Upper lobe of left lung (tissue), 6 donors: ENCODE measurements around the gene KRT20. TPM values are rescaled to one million over a fixed set of nuclear protein-coding genes. Genes with fewer than 3 reads are reported as not detected.

Experiments
- ATAC-seq, 2 donors: fragments of 200-7000 bp; cut with Tn5 transposase; one replicate each; pipeline ENCODE4 v1.9.1; 2022; ENCODE audit warnings: mild to moderate bottlenecking in 2 of 2, moderate library complexity in 2 of 2; ENCODE audit not compliant: low FRiP score in 2 of 2
- DNase-seq, 2 donors: peaks; one replicate each; pipeline ENCODE4 v3.0.0-alpha.2; 2019 to 2020
- H3K27ac ChIP-seq, 4 donors: fragments of 200-600 bp; sonication (generic); one replicate each; pipeline ENCODE4 v1.5.1; 2016 to 2019
- H3K27me3 ChIP-seq, 4 donors: fragments of 200-600 bp; sonication (generic); one replicate each; pipeline ENCODE4 v1.5.1; 2017 to 2019
- H3K36me3 ChIP-seq, 4 donors: fragments of 200-600 bp; sonication (generic); one replicate each; pipeline ENCODE4 v1.5.1; 2016 to 2019
- H3K4me1 ChIP-seq, 4 donors: fragments of 200-600 bp; sonication (generic); one replicate each; pipeline ENCODE4 v1.5.1; 2018 to 2019
- H3K4me3 ChIP-seq, 4 donors: fragments of 200-600 bp; sonication (generic); one replicate each; pipeline ENCODE4 v1.5.1; 2017 to 2019; ENCODE audit warnings: mild to moderate bottlenecking in 2 of 4, moderate library complexity in 1 of 4
- H3K9me3 ChIP-seq, 4 donors: fragments of 200-600 bp; sonication (generic); one replicate each; pipeline ENCODE4 v1.5.1; 2018 to 2019
- CTCF ChIP-seq, 6 experiments: fragments of 450-650 bp in 4 of 6; fragments of 200-600 bp in 2 of 6; sonication (generic) in 2 of 6; IDR thresholded peaks; one replicate each; pipeline ENCODE4 v1.5.1; 2016 to 2019; ENCODE audit warnings: antibody characterized with exemption in 6 of 6
- EP300 ChIP-seq, 4 donors: sonication (generic); formaldehyde crosslinking; IDR thresholded peaks; one replicate each; pipeline ENCODE4 v1.5.1; 2017; ENCODE audit warnings: antibody characterized with exemption in 4 of 4, control low read depth in 2 of 4
- POLR2A ChIP-seq, 4 donors: fragments of 450-650 bp; IDR thresholded peaks; one replicate each; pipeline ENCODE4 v1.5.1; 2016 to 2017; ENCODE audit warnings: antibody characterized with exemption in 4 of 4, mild to moderate bottlenecking in 2 of 4
- POLR2AphosphoS5 ChIP-seq, 2 donors: sonication (generic); formaldehyde crosslinking; IDR thresholded peaks; one replicate each; pipeline ENCODE4 v1.5.1; 2017; ENCODE audit warnings: antibody characterized with exemption in 2 of 2
- whole genome bisulfite sequencing, 2 donors: methylation state at CpG; one replicate each; pipeline ENCODE4 v1.1.5; 2017 to 2018; 5-methylcytosine and 5-hydroxymethylcytosine counted together
- total RNA-seq, 6 donors: library from RNA; depleted of rRNA in 4 of 6; stranded (reverse); fragments of >200 nt in 4 of 6; gene quantifications; one replicate each; pipeline versions ENCODE4 v1.1.0 to v1.2.1, GENCODE V29; 2016 to 2021
- donor health status: DM: no; HTN: no; CAD: no; lungs with moderate emphysema.
- donor health status: DM: no; HTN: yes; CAD: no; lungs with severe emphysema.

The KRT20 gene
- total RNA-seq, 6 donors from 2014 or later: 0.31 to 0.37 TPM; not detected in 4

DNA sequence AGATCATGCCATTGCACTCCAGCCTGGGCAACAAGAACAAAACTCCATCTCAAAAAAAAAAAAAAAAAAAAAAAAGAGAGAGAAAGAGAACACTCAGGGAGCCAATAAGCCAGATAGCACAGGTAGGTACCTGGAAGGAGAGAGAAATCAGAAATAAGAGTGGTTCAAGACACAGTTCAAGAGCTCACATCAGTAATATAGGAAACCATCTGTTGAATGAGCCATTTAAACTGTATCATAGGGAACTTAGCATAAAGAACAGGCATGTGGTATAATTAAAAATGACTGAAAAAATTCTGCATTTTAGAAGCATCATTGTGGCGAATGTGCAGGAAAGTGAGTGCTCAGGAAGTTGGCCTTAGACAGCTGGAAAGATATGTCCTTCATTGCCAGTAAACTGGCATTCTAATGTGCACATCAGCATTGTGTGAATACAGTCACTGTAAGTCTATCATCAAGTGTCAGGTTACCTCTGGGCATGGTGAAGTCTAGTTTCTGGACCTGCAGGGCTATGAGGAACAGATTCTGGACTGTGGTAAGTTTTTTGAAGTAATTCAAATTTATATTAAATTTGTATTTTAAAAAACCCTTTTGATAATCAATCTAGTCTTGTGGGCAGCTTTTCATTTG, 38.4 kb downstream of the KRT20 start:
- TF ChIP-seq EP300 (IDR thresholded peaks at IDR 0.05) (no peak), CTCF (IDR thresholded peaks at IDR 0.05) (no peak), POLR2A (IDR thresholded peaks at IDR 0.05) (no peak), POLR2AphosphoS5 (IDR thresholded peaks at IDR 0.05) (no peak)
- DNase-seq (no peak), ATAC-seq (no peak)
- WGBS, 2 donors: 48 to 84% methylated on average over 1 of the region's 1 CpG
- Histone ChIP-seq H3K36me3 (no peaks in the 10 kb centered on the region), H3K4me1 (no peaks in the 10 kb centered on the region), H3K9me3 (no peaks in the 10 kb centered on the region), H3K4me3 (no peak overlapping the region), H3K27ac (no peak overlapping the region), H3K27me3 (no peaks in the 10 kb centered on the region)

DNA sequence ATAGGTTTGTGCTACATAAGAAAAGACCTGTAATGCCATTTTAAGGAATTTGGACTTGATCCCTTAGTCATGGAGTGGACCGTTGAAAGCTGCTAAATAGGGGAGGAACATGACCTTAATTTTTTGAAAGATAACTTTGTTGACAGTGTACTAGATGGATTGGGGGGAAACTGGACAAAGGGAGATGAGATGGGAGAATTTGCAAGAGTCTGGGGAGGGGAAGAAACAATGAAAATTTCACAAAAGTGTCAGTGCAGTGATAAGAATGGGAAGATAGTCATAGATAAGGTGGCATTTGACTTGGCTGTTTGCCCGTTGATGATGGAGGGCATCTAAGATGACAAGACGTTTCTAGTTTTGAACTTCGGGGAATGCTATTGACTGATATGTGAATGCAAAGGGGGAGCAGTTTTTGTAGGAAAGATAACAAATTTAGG, 40.4 kb downstream of the KRT20 start:
- Histone ChIP-seq H3K9me3 (no peaks in the 10 kb centered on the region), H3K4me3 (no peak overlapping the region), H3K27me3 (no peaks in the 10 kb centered on the region), H3K36me3 (no peaks in the 10 kb centered on the region), H3K27ac (no peak overlapping the region), H3K4me1 (no peaks in the 10 kb centered on the region)
- TF ChIP-seq CTCF (IDR thresholded peaks at IDR 0.05): no peak
- no peak for DNase-seq
- 68 to 76% methylated on average over 4 of the region's 4 CpGs for WGBS, 2 donors
- ATAC-seq: no peak

DNA sequence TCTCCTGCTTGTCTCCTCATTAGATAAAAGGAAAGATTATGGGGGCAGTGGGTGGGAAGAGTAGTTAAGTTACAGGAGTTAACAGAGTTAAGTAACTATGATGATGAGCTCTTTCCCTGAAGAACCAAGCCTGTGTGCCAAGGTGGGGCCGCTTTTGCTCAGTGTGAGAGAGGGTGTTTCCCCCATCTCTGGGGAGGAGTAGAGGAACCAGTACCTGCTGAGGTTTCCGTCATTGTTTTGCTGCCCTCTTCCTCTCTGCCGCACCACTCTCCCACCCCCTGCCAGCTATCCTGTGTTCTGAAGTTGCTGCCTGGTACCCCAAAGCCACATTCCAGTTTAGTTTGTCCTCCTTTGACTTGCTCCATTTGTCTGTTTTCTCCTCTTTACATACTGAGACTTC, 41.8 kb downstream of the KRT20 start:
- no peak for DNase-seq
- no peaks in the 10 kb centered on the region for H3K27me3 ChIP-seq

GRCh38 chr17:40841246-40841645, 43.8 kb downstream of the KRT20 start:
- Histone ChIP-seq H3K36me3 (no peaks in the 10 kb centered on the region), H3K27me3 (no peaks in the 10 kb centered on the region), H3K9me3 (no peaks in the 10 kb centered on the region), H3K4me3 (no peak overlapping the region), H3K27ac (no peak overlapping the region), H3K4me1 (no peaks in the 10 kb centered on the region)
- ATAC-seq (no peak), DNase-seq (no peak)
- 82 to 85% methylated on average over 3 of the region's 3 CpGs for WGBS, 2 donors
- TF ChIP-seq EP300 (IDR thresholded peaks at IDR 0.05): no peak
- no peak for TF ChIP-seq POLR2A (IDR thresholded peaks at IDR 0.05)
- no peak for TF ChIP-seq CTCF (IDR thresholded peaks at IDR 0.05)
- no peak for TF ChIP-seq POLR2AphosphoS5 (IDR thresholded peaks at IDR 0.05)

More for the DNA sequence above, 41.8 kb downstream of the KRT20 start:
- WGBS, 2 donors: 64 to 68% methylated on average over 3 of the region's 3 CpGs
- no peaks in the 10 kb centered on the region for H3K9me3 ChIP-seq
- H3K27ac ChIP-seq: no peak overlapping the region
- H3K36me3 ChIP-seq: no peaks in the 10 kb centered on the region
- H3K4me3 ChIP-seq: no peak overlapping the region
- TF ChIP-seq EP300 (IDR thresholded peaks at IDR 0.05) (no peak), CTCF (IDR thresholded peaks at IDR 0.05) (no peak), POLR2AphosphoS5 (IDR thresholded peaks at IDR 0.05) (no peak), POLR2A (IDR thresholded peaks at IDR 0.05) (no peak)
- no peak for ATAC-seq
- H3K4me1 ChIP-seq: no peaks in the 10 kb centered on the region

DNA sequence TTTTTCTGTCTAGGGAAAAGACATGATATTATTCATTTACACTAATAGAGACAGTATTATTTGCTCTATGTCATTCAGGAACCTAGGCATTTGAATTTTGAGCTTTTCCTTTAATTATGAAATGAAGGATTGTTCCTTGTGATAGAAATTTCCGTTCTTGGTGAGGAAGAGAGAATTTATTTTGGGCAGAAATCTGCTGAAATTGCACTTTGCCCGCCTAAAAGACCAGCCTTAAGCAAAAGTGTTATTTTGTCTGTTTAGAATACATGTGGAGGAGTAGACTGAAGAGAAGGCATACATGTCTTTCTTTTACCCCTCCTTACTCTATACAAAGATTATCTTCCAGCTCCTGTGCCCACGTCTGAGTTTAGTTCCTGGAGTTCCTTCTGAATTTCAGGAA, 45.8 kb downstream of the KRT20 start:
- no peak for TF ChIP-seq POLR2AphosphoS5 (IDR thresholded peaks at IDR 0.05)
- no peak for TF ChIP-seq POLR2A (IDR thresholded peaks at IDR 0.05)
- no peak for TF ChIP-seq CTCF (IDR thresholded peaks at IDR 0.05)
- TF ChIP-seq EP300 (IDR thresholded peaks at IDR 0.05): no peak
- WGBS, 2 donors: 75 to 81% methylated on average over 3 of the region's 3 CpGs
- Histone ChIP-seq H3K27ac (no peak overlapping the region), H3K9me3 (no peaks in the 10 kb centered on the region), H3K27me3 (no peaks in the 10 kb centered on the region), H3K4me3 (no peak overlapping the region), H3K36me3 (peaks cover 0 to 9% (median 3%) of the 10 kb centered on the region in 4 donors), H3K4me1 (no peaks in the 10 kb centered on the region)
- DNase-seq: no peak
- no peak for ATAC-seq
